HEK293 (cell line): Measurements from ENCODE around the gene NSL1.

Experiments
- BCL6B ChIP-seq: fragments of 450-650 bp; formaldehyde crosslinking; IDR thresholded peaks from 2 replicates; pipeline ENCODE4 v1.5.1; 2017; ENCODE audit warnings: missing biosample characterization, missing genetic modification characterization
- KLF17 ChIP-seq: fragments of 450-650 bp; formaldehyde crosslinking; IDR thresholded peaks from 2 replicates; pipeline ENCODE4 v1.5.1; 2016; ENCODE audit warnings: missing biosample characterization, missing genetic modification characterization
- MYNN ChIP-seq: fragments of 450-650 bp; formaldehyde crosslinking; IDR thresholded peaks from 2 replicates; pipeline ENCODE4 v1.5.1; 2016; ENCODE audit warnings: missing biosample characterization, missing genetic modification characterization, borderline replicate concordance
- SALL2 ChIP-seq: fragments of 450-650 bp; formaldehyde crosslinking; IDR thresholded peaks from 2 replicates; pipeline ENCODE4 v1.5.0; 2017; ENCODE audit warnings: missing biosample characterization, mild to moderate bottlenecking, missing genetic modification characterization, borderline replicate concordance
- TCF7L2 ChIP-seq: IDR thresholded peaks from 2 replicates; pipeline ENCODE4 v1.6.1; 2011; ENCODE audit warnings: low read depth, mild to moderate bottlenecking, inconsistent platforms, low read length, moderate library complexity, borderline replicate concordance
- YY1 ChIP-seq: fragments of 450-650 bp; formaldehyde crosslinking; IDR thresholded peaks from 2 replicates; pipeline ENCODE4 v1.5.1; 2018; ENCODE audit warnings: missing biosample characterization, missing genetic modification characterization
- YY2 ChIP-seq: fragments of 450-650 bp; formaldehyde crosslinking; IDR thresholded peaks from 2 replicates; pipeline ENCODE4 v1.5.1; 2016; ENCODE audit warnings: missing biosample characterization, missing genetic modification characterization
- ZBTB1 ChIP-seq: fragments of 450-650 bp; formaldehyde crosslinking; IDR thresholded peaks from 2 replicates; pipeline ENCODE4 v1.5.1; 2016; ENCODE audit warnings: missing biosample characterization, missing genetic modification characterization
- ZBTB26 ChIP-seq: fragments of 450-650 bp; formaldehyde crosslinking; optimal IDR thresholded peaks from 2 replicates; pipeline ENCODE3; 2016; ENCODE audit warnings: missing biosample characterization, mild to moderate bottlenecking, missing genetic modification characterization
- ZFP41 ChIP-seq: fragments of 450-650 bp; formaldehyde crosslinking; IDR thresholded peaks from 2 replicates; pipeline ENCODE4 v1.5.1; 2016; ENCODE audit warnings: missing biosample characterization, missing genetic modification characterization, borderline replicate concordance
- ZNF132 ChIP-seq: fragments of 450-650 bp; formaldehyde crosslinking; IDR thresholded peaks from 2 replicates; pipeline ENCODE4 v1.5.1; 2017; ENCODE audit warnings: missing biosample characterization, missing genetic modification characterization, borderline replicate concordance
- ZNF133 ChIP-seq: fragments of 450-650 bp; formaldehyde crosslinking; IDR thresholded peaks from 2 replicates; pipeline ENCODE4 v1.5.1; 2016; ENCODE audit warnings: missing biosample characterization, missing genetic modification characterization
- ZNF26 ChIP-seq: fragments of 450-650 bp; formaldehyde crosslinking; IDR thresholded peaks from 2 replicates; pipeline ENCODE4 v1.5.1; 2016; ENCODE audit warnings: missing biosample characterization, missing genetic modification characterization
- ZNF274 ChIP-seq, 2 experiments: fragments of 200-500 bp in 1 of 2; fragments of 450-650 bp in 1 of 2; sonication (Bioruptor generic) in 1 of 2; formaldehyde crosslinking in 1 of 2; IDR thresholded peaks; 2 replicates each; pipeline versions ENCODE4 v1.5.1 to v1.6.1; 2014 to 2016; ENCODE audit warnings: borderline replicate concordance in 1 of 2, inconsistent platforms in 1 of 2, low read length in 1 of 2, missing biosample characterization in 1 of 2, missing genetic modification characterization in 1 of 2
- ZNF280D ChIP-seq: fragments of 450-650 bp; formaldehyde crosslinking; IDR thresholded peaks from 2 replicates; pipeline ENCODE4 v1.5.1; 2016; ENCODE audit warnings: missing biosample characterization, missing genetic modification characterization
- ZNF311 ChIP-seq: fragments of 450-650 bp; formaldehyde crosslinking; IDR thresholded peaks from 2 replicates; pipeline ENCODE4 v1.5.1; 2017; ENCODE audit warnings: missing biosample characterization, missing genetic modification characterization, borderline replicate concordance
- ZNF354C ChIP-seq: fragments of 450-650 bp; formaldehyde crosslinking; IDR thresholded peaks from 2 replicates; pipeline ENCODE4 v1.5.1; 2016; ENCODE audit warnings: missing biosample characterization, missing genetic modification characterization, low read depth, borderline replicate concordance
- ZNF398 ChIP-seq: fragments of 450-650 bp; formaldehyde crosslinking; IDR thresholded peaks from 2 replicates; pipeline ENCODE4 v1.5.1; 2017; ENCODE audit warnings: missing biosample characterization, missing genetic modification characterization
- ZNF416 ChIP-seq: fragments of 450-650 bp; formaldehyde crosslinking; IDR thresholded peaks from 2 replicates; pipeline ENCODE4 v1.5.1; 2016; ENCODE audit warnings: missing biosample characterization, missing genetic modification characterization
- ZNF423 ChIP-seq: fragments of 450-650 bp; formaldehyde crosslinking; IDR thresholded peaks from 2 replicates; pipeline ENCODE4 v1.5.1; 2016; ENCODE audit warnings: missing biosample characterization, missing genetic modification characterization
- ZNF544 ChIP-seq: fragments of 450-650 bp; formaldehyde crosslinking; IDR thresholded peaks from 2 replicates; pipeline ENCODE4 v1.5.0; 2017; ENCODE audit warnings: missing biosample characterization, missing genetic modification characterization
- ZNF580 ChIP-seq: fragments of 450-650 bp; formaldehyde crosslinking; IDR thresholded peaks from 2 replicates; pipeline ENCODE4 v1.5.1; 2016; ENCODE audit warnings: missing biosample characterization, missing genetic modification characterization
- ZNF664 ChIP-seq: fragments of 450-650 bp; formaldehyde crosslinking; IDR thresholded peaks from 2 replicates; pipeline ENCODE4 v1.5.1; 2016; ENCODE audit warnings: missing biosample characterization, missing genetic modification characterization
- ZNF843 ChIP-seq: fragments of 450-650 bp; formaldehyde crosslinking; IDR thresholded peaks from 2 replicates; pipeline ENCODE4 v1.5.1; 2016; ENCODE audit warnings: missing biosample characterization, missing genetic modification characterization
- ZSCAN4 ChIP-seq: fragments of 450-650 bp; formaldehyde crosslinking; IDR thresholded peaks from 2 replicates; pipeline ENCODE4 v1.5.1; 2017; ENCODE audit warnings: missing biosample characterization, missing genetic modification characterization

NSL1 gene

GRCh38 chr1:212700223-212700891 lies 91.2 kb downstream of the NSL1 start (continued):
- no peak for TF ChIP-seq ZNF132 (tag by site-specific recombination)
- TF ChIP-seq ZNF544 (tag by site-specific recombination), result no peak
- peak; percentile 70 for TF ChIP-seq ZBTB26 (tag by site-specific recombination)
- no peak for TF ChIP-seq ZNF354C (tag by site-specific recombination)
- TF ChIP-seq ZNF398, result no peak
- TF ChIP-seq MYNN (tag by site-specific recombination), result no peak
- no peak for TF ChIP-seq ZNF26
- no peak for TF ChIP-seq ZNF580 (tag by site-specific recombination)
- no peak for TF ChIP-seq ZFP41
- no peak for TF ChIP-seq ZBTB1 (tag by site-specific recombination)
- TF ChIP-seq YY1 (tag by site-specific recombination), result 0 out of 2 replicates have a peak, but pooled peaks have one; percentile 44
- no peak for TF ChIP-seq ZNF843
- no peak for TF ChIP-seq ZNF416 (tag by site-specific recombination)
- TF ChIP-seq ZNF311 (tag by site-specific recombination), result no peak
- no peak for TF ChIP-seq SALL2
- no peak for TF ChIP-seq BCL6B (tag by site-specific recombination)
- no peak for TF ChIP-seq TCF7L2
- TF ChIP-seq YY2 (tag by site-specific recombination), result no peak
- TF ChIP-seq ZNF133, result no peak
- TF ChIP-seq KLF17 (tag by site-specific recombination), result 0 out of 2 replicates have a peak, but pooled peaks have one; percentile 10
- peak; percentile 97 for TF ChIP-seq ZNF423 (tag by site-specific recombination)
- no peak for TF ChIP-seq ZSCAN4 (tag by site-specific recombination)
- no peak for TF ChIP-seq ZNF664 (tag by site-specific recombination)
- no peak for TF ChIP-seq ZNF280D (tag by site-specific recombination)
- no peak for TF ChIP-seq ZNF274 (IDR thresholded peaks at IDR 0.05; ENCODE audit: low read length)
- no peak for TF ChIP-seq ZNF274 (tag by site-specific recombination; IDR thresholded peaks at IDR 0.05; ENCODE audit: borderline replicate concordance)
